K562 (cell line): Measurements from ENCODE around the gene B4GALT1. TPM values are rescaled to one million over a fixed set of nuclear protein-coding genes. Genes with fewer than 3 reads are reported as not detected.

Source experiments
- ATAC-seq: fragments of 200-7000 bp; cut with Tn5 transposase; 3 replicates; pipeline ENCODE4 v1.9.1; 2020; ENCODE audit warnings: moderate library complexity
- BruUV-seq: library from RNA; stranded (reverse); fragments of 400-500 nt; replicated peaks from 2 replicates; lab custom pipeline; 2021; lab: Mats Ljungman, UMichigan
- CTCF ChIA-PET: fragments of 300-600 bp; formaldehyde crosslinking; extraction: SDS; loops from one replicate; lab custom pipeline; 2021; ENCODE audit warnings: low intra/inter-chr PET ratio; lab: Yijun Ruan, JAX
- POLR2A ChIA-PET: fragments of 300-600, 350-650 bp; sonication (Branson Sonifier 250); formaldehyde crosslinking; extraction: SDS; loops from one replicate; lab custom pipeline; 2021; ENCODE audit warnings: antibody characterized with exemption, inconsistent platforms; lab: Yijun Ruan, JAX
- DNase-seq, 4 experiments: peaks; one replicate each; pipeline versions ENCODE4 v3.0.0 to v3.0.0-alpha.2; 2011 to 2018; ENCODE audit warnings: low spot score in 3 of 4, mixed read lengths in 3 of 4; ENCODE audit errors: extremely low read depth in 1 of 4
- FAIRE-seq: peaks from 2 replicates; lab custom pipeline; 2011; peaks lifted over from hg19 to GRCh38; lab: Jason Lieb, UNC
- H2AFZ ChIP-seq: 2 replicates; pipeline ENCODE4 v1.6.0; 2011; ENCODE audit warnings: low read depth, low read length, control low read depth, inconsistent platforms
- H3K27ac ChIP-seq: fragments of 200-600 bp; 3 replicates; pipeline ENCODE4 v1.8.0; 2011; ENCODE audit warnings: low read depth, mild to moderate bottlenecking, control low read depth, inconsistent platforms, low read length, moderate library complexity, mixed read lengths; ENCODE audit errors: extremely low read depth
- H3K27me3 ChIP-seq, 2 experiments: fragments of 300-600 bp in 1 of 2; 2 replicates in 1 of 2; 3 replicates in 1 of 2; pipeline versions ENCODE4 v1.6.0 to v1.8.0; 2011; ENCODE audit warnings: inconsistent platforms in 2 of 2, low read length in 2 of 2, mild to moderate bottlenecking in 1 of 2, mixed read lengths in 1 of 2, moderate library complexity in 1 of 2; ENCODE audit not compliant: control insufficient read depth in 2 of 2, insufficient read depth in 2 of 2
- H3K36me3 ChIP-seq: fragments of 300-600 bp; 3 replicates; pipeline ENCODE4 v1.8.0; 2011; ENCODE audit warnings: mild to moderate bottlenecking, low read length, inconsistent platforms; ENCODE audit not compliant: control insufficient read depth, insufficient read depth
- H3K4me1 ChIP-seq, 2 experiments: fragments of 200-600 bp in 1 of 2; replicated peaks in 1 of 2; 2 replicates in 1 of 2; 3 replicates in 1 of 2; pipeline versions ENCODE4 v1.5.1 to v1.8.0; 2011; ENCODE audit warnings: inconsistent platforms in 2 of 2, low read length in 2 of 2, mild to moderate bottlenecking in 1 of 2, mixed read lengths in 1 of 2, moderate library complexity in 1 of 2; ENCODE audit not compliant: control insufficient read depth in 2 of 2, insufficient read depth in 2 of 2
- H3K4me2 ChIP-seq: 2 replicates; pipeline ENCODE4 v1.6.1; 2011; ENCODE audit warnings: low read length, control low read depth, inconsistent platforms, mixed read lengths; ENCODE audit not compliant: insufficient read depth
- H3K4me3 ChIP-seq: fragments of 200-600 bp; sonication (generic), shearing (Covaris generic); 2 replicates; pipeline ENCODE4 v1.5.1; 2016; ENCODE audit warnings: control low read depth, inconsistent platforms
- H3K79me2 ChIP-seq: fragments of 200-600 bp; 3 replicates; pipeline ENCODE4 v1.8.0; 2011; ENCODE audit warnings: low read length, inconsistent platforms; ENCODE audit not compliant: control insufficient read depth, insufficient read depth
- H3K9ac ChIP-seq, 2 experiments: 2 replicates each; pipeline versions ENCODE4 v1.6.0 to v1.6.1; 2011; ENCODE audit warnings: low read depth in 2 of 2, low read length in 2 of 2, control low read depth in 1 of 2, inconsistent platforms in 1 of 2, mild to moderate bottlenecking in 1 of 2, mixed read lengths in 1 of 2; ENCODE audit not compliant: insufficient read depth in 1 of 2
- H3K9me1 ChIP-seq: one replicate; pipeline ENCODE4 v1.6.0; 2011; ENCODE audit warnings: inconsistent platforms, mild to moderate bottlenecking, low read length, moderate library complexity; ENCODE audit not compliant: control insufficient read depth, insufficient read depth
- H3K9me3 ChIP-seq: replicated peaks from 2 replicates; pipeline ENCODE4 v1.5.1; 2011; ENCODE audit warnings: low read depth, low read length, inconsistent platforms; ENCODE audit not compliant: control insufficient read depth, insufficient read depth
- H4K20me1 ChIP-seq: replicated peaks from 2 replicates; pipeline ENCODE4 v1.6.1; 2011; ENCODE audit warnings: low read length, inconsistent platforms, mixed read lengths; ENCODE audit not compliant: control insufficient read depth, insufficient read depth
- BCL6 ChIP-seq: fragments of 250-450 bp; sonication (Bioruptor Pico); IDR thresholded peaks from 2 replicates; pipeline ENCODE4 v1.4.0; 2020
- CCNT2 ChIP-seq: IDR thresholded peaks from 2 replicates; pipeline ENCODE4 v1.6.1; 2011; ENCODE audit warnings: borderline replicate concordance, low read depth, mild to moderate bottlenecking, moderate library complexity, mixed read lengths, low read length; ENCODE audit not compliant: insufficient read length; ENCODE audit errors: extremely low read depth
- CHD4 ChIP-seq: fragments of 200-600 bp; sonication (generic); IDR thresholded peaks from 3 replicates; pipeline ENCODE4 v1.6.1; 2012; ENCODE audit warnings: low read depth, mild to moderate bottlenecking, mixed read lengths, low read length, inconsistent platforms; ENCODE audit not compliant: insufficient read depth, insufficient replicate concordance, poor library complexity, severe bottlenecking
- DACH1 ChIP-seq: fragments of 450-650 bp; IDR thresholded peaks from 2 replicates; pipeline ENCODE4 v1.6.1; 2018; ENCODE audit not compliant: partially characterized antibody
- FOXJ2 ChIP-seq: fragments of 200-800 bp; sonication (Bioruptor generic); IDR thresholded peaks from 2 replicates; pipeline ENCODE4 v1.6.1; 2016; ENCODE audit warnings: missing genetic modification characterization, missing compliant biosample characterization
- HLTF ChIP-seq: fragments of 450-650 bp; IDR thresholded peaks from 2 replicates; pipeline ENCODE4 v1.6.1; 2016
- HSF4 ChIP-seq: fragments of 250-450 bp; sonication (Bioruptor Pico); IDR thresholded peaks from 2 replicates; pipeline ENCODE4 v2.1.2; 2022; ENCODE audit warnings: mild to moderate bottlenecking, moderate library complexity, borderline replicate concordance
- RBM15 ChIP-seq: fragments of 200-400 bp; formaldehyde crosslinking; IDR thresholded peaks from 2 replicates; pipeline ENCODE4 v1.6.1; 2018; ENCODE audit warnings: mild to moderate bottlenecking, low read length, moderate library complexity; ENCODE audit not compliant: insufficient read depth
- RCOR1 ChIP-seq, 2 experiments: IDR thresholded peaks; 2 replicates each; pipeline ENCODE4 v1.6.1; 2012; ENCODE audit warnings: low read depth in 2 of 2, low read length in 2 of 2, borderline replicate concordance in 1 of 2, improper control_type of control experiment in 1 of 2
- TAF1 ChIP-seq: IDR thresholded peaks from 2 replicates; pipeline ENCODE4 v1.6.1; 2011; ENCODE audit warnings: mild to moderate bottlenecking, low read length, moderate library complexity; ENCODE audit not compliant: insufficient read depth, control insufficient read depth, severe bottlenecking; ENCODE audit errors: extremely low read depth
- TBP ChIP-seq: optimal IDR thresholded peaks from 2 replicates; pipeline ENCODE3; 2011; ENCODE audit warnings: low read depth, low read length, improper control_type of control experiment
- TCF7 ChIP-seq: sonication (generic); IDR thresholded peaks from 2 replicates; pipeline ENCODE4 v1.6.1; 2016; ENCODE audit warnings: antibody characterized with exemption, borderline replicate concordance
- ZNF77 ChIP-seq: fragments of 250-450 bp; sonication (Bioruptor Pico); IDR thresholded peaks from 2 replicates; pipeline ENCODE4 v1.5.0; 2020
- WGBS: fragments of 100-300 bp; shearing (Covaris generic); methylation state at CpG from one replicate; pipeline ENCODE4 v1.1.6; 2016; ENCODE audit warnings: low coverage, mixed read lengths; ENCODE audit not compliant: insufficient coverage; ENCODE audit errors: missing lambda C conversion rate; 5-methylcytosine and 5-hydroxymethylcytosine counted together
- in situ Hi-C: fragments of 300-500 bp; cut with MboI; formaldehyde crosslinking; loops from 4 replicates; pipeline ENCODE4 v1.15.0; 2018; ENCODE audit warnings: inconsistent platforms, mixed read lengths
- intact Hi-C: fragments of 100-400 bp; cut with micrococcal nuclease; formaldehyde crosslinking; loops from 2 replicates; pipeline ENCODE4 v1.14.2; 2022
- polyA plus RNA-seq, 8 experiments: library from polyadenylated mRNA; depleted of rRNA in 4 of 8; stranded (reverse) in 5 of 8; unstranded in 3 of 8; fragments of >200 nt; fragmentation: Nextera tagmentation in 2 of 8; fragmentation: Illumina TruSeq in 1 of 8; extraction: Ambion mirVana in 2 of 8; extraction: Trizol in 1 of 8; gene quantifications; 2 replicates each; pipeline versions ENCODE4 v1.2.1 to v1.2.3, GENCODE V29; 2011 to 2014; ENCODE audit warnings: inconsistent platforms in 1 of 8, missing spikeins in 1 of 8
- total RNA-seq, 7 experiments: library from RNA; depleted of rRNA in 6 of 7; stranded (reverse); fragments of >200 nt in 6 of 7; fragmentation: Illumina TruSeq in 2 of 7; extraction: Trizol in 2 of 7; gene quantifications; 2 replicates each; pipeline versions ENCODE4 v1.2.1 to v1.2.3, GENCODE V29; 2011 to 2021; ENCODE audit warnings: low replicate concordance in 1 of 7
- TF ChIP-seq, protein P1 (sequence below): fragments of 450-650 bp; formaldehyde crosslinking; IDR thresholded peaks from 2 replicates; pipeline ENCODE4 v1.4.0; 2020; ENCODE audit warnings: mild to moderate bottlenecking, mixed read lengths
- TF ChIP-seq, protein P2 (sequence below): fragments of 250-450 bp; sonication (Bioruptor Pico); IDR thresholded peaks from 2 replicates; pipeline ENCODE4 v1.9.0; 2021; ENCODE audit warnings: mild to moderate bottlenecking, inconsistent platforms

B4GALT1 gene
- total and polyA plus RNA-seq, 9 of the 15 experiments (the other 6 are each of a cell fraction or from before 2014, with no cell fraction given): 4.1 to 26.8 (median 7.1) TPM

DNA sequence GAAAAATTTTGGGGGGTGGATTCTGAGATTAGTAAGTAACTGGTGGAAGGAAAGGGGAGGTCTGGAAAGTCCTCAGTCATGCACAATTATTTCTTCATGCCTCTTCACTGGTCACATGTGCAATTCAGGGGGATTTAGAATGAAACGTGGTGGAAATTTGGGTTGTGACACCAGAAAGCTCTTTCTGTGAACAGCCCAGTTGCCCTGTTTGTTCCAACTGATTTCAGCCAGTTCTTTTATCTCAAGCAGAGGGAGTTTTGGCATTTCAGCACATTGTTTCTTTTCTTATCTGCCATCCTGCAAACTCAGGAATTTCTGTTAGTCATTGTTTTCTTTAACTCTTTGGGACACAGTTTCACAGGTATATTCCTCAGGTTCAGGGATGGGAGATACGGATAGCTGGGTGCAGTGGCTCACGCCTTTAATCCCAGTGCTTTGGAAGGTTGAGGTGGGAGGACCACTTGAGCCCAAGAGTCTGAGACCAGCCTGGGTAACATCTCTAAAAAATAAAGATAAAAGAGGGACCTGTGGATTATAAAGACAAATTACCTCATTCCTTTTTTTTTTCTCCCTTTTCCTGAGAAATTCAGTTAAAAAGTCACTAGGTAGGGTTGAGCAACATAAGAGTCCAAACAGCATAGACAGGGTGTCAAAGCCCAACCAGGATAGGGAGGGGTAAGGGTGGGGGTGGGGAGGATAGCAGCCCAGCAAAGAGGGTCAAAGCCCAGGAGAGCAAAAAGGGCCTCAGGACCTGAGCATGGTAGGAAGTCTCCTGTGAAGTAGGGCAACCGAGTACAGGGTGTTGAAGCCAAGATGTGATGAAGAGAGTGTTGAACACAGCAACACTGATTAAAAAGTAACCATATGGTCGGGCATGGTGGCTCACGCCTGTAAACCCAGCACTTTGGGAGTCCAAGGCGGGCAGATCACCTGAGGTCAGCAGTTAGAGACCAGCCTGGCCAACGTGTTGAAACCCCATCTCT, 5.4 kb upstream of the B4GALT1 start:
- POLR2A ChIA-PET: interaction anchor here (0.6 kb wide), 1 partner anchor 244 kb away, joined by 3 read pairs; no protein-coding TSS in a partner anchor
- intact Hi-C loops (loop anchor here (5.0 kb wide), 1 partner anchor 45 kb away; no protein-coding TSS in a partner anchor), in situ Hi-C loops (no loop called here)
- BruUV-seq: no TSS peak
- Histone ChIP-seq H3K27me3 (no peaks in the 10 kb centered on the region), H4K20me1 (no peaks in the 10 kb centered on the region), H3K27ac (peak overlapping the region; percentile 57; the same call in 1 of the 3 replicates), H3K36me3 (no peaks in the 10 kb centered on the region), H3K9me1 (no peaks in the 10 kb centered on the region), H3K4me3 (no peak overlapping the region), H3K9me3 (no peaks in the 10 kb centered on the region), H3K9ac (peak overlapping the region; percentile 17 to 25; a peak in 2 of 4 replicates), H3K4me1 (peaks cover 19 to 30% of the 10 kb centered on the region in 2 experiments; a peak in 4 of 5 replicates), H2AFZ (peak overlapping the region; percentile 66), H3K4me2 (peak overlapping the region; percentile 41; the same call in 1 of the 2 replicates), H3K79me2 (no peaks in the 10 kb centered on the region; the same call in 2 of the 3 replicates)
- CTCF ChIA-PET: interaction anchor here (0.6 kb wide), 1 partner anchor 27 kb away, joined by 3 read pairs; no protein-coding TSS in a partner anchor
- DNase-seq: peak in 1 of 4 experiments; percentile 41
- peak; percentile 40; the same call in 2 of the 3 replicates for ATAC-seq
- WGBS: 8% methylated on average over 5 of the region's 8 CpGs
- FAIRE-seq: peak; percentile 91
- TF ChIP-seq RCOR1 (IDR thresholded peaks at IDR 0.05; ENCODE audit: borderline replicate concordance in 1 of 2, low read depth in 2 of 2, low read length in 2 of 2) (peak in 1 of 2 experiments; percentile 58; a peak in 1 of 4 replicates), HSF4 (CRISPR knock-in tag) (no peak), CCNT2 (peak; percentile 21), BCL6 (CRISPR knock-in tag) (no peak), ZNF77 (CRISPR knock-in tag) (no peak), TBP (no peak), CHD4 (no peak), HLTF (no peak), TCF7 (no peak), FOXJ2 (no peak), TAF1 (no peak), RBM15 (no peak), DACH1 (no peak)
- TF ChIP-seq, protein P1, sequence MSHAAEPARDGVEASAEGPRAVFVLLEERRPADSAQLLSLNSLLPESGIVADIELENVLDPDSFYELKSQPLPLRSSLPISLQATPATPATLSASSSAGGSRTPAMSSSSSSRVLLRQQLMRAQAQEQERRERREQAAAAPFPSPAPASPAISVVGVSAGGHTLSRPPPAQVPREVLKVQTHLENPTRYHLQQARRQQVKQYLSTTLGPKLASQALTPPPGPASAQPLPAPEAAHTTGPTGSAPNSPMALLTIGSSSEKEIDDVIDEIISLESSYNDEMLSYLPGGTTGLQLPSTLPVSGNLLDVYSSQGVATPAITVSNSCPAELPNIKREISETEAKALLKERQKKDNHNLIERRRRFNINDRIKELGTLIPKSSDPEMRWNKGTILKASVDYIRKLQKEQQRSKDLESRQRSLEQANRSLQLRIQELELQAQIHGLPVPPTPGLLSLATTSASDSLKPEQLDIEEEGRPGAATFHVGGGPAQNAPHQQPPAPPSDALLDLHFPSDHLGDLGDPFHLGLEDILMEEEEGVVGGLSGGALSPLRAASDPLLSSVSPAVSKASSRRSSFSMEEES (CRISPR knock-in tag): no peak
- TF ChIP-seq, protein P2, sequence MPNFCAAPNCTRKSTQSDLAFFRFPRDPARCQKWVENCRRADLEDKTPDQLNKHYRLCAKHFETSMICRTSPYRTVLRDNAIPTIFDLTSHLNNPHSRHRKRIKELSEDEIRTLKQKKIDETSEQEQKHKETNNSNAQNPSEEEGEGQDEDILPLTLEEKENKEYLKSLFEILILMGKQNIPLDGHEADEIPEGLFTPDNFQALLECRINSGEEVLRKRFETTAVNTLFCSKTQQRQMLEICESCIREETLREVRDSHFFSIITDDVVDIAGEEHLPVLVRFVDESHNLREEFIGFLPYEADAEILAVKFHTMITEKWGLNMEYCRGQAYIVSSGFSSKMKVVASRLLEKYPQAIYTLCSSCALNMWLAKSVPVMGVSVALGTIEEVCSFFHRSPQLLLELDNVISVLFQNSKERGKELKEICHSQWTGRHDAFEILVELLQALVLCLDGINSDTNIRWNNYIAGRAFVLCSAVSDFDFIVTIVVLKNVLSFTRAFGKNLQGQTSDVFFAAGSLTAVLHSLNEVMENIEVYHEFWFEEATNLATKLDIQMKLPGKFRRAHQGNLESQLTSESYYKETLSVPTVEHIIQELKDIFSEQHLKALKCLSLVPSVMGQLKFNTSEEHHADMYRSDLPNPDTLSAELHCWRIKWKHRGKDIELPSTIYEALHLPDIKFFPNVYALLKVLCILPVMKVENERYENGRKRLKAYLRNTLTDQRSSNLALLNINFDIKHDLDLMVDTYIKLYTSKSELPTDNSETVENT (CRISPR knock-in tag): no peak
